ENCODE data around the gene GAPVD1. TPM values are rescaled to one million over a fixed set of nuclear protein-coding genes. Genes with fewer than 3 reads are reported as not detected.

The GAPVD1 gene
- total and polyA plus RNA-seq, 2 of the 8 experiments (the other 6 are each of a cell fraction or from before 2014, with no cell fraction given): 5.5 to 40.5 TPM

DNA sequence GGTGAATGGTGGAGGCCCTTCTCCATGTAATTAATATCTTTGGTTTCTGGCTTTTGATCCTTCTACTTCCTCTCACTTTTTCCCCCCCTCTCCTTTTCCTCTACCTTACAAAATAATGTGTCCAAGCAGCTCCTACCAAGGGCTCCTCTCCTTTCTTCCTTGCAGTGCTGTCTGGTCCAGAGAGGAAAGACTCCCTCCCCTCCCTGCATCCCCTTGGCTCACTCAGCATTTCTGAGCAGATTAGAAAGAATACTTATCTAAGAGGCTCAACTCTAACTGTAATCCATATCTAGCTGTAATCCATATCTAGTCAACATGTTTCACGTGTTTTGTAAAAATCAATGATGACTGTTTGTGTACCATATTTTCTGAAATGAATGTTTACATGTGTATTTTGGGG, 97.4 kb downstream of the GAPVD1 start:
- no peak overlapping the region for H3K4me3 ChIP-seq (ENCODE audit: extremely low read depth in 1 of 4, insufficient read depth in 2 of 4, low read depth in 3 of 4, low read length in 4 of 4)
- ChIA-PET CTCF (ENCODE audit: partially characterized antibody) (interaction anchor here (0.6 to 4.8 kb wide), 4 partner anchors 16 to 153 kb away, joined by 3 to 24 read pairs (median 14); no protein-coding TSS in a partner anchor), POLR2A (ENCODE audit: partially characterized antibody) (no interaction called here)
- H4K20me1 ChIP-seq (replicated peaks in 1 of 2; ENCODE audit: control insufficient read depth in 1 of 2, insufficient read depth in 2 of 2, low read length in 2 of 2): no peaks in the 10 kb centered on the region
- no peak overlapping the region for H3K9ac ChIP-seq (replicated peaks in 1 of 4; ENCODE audit: extremely low read depth in 1 of 4, low read depth in 3 of 4, low read length in 3 of 4)
- H2BK15ac ChIP-seq (ENCODE audit: low read length): no peak overlapping the region
- H2BK120ac ChIP-seq (replicated peaks; ENCODE audit: low read depth, low read length): no peak overlapping the region
- no peak overlapping the region for H3K18ac ChIP-seq (ENCODE audit: extremely low read depth, low read length)
- no peaks in the 10 kb centered on the region for H3K4me1 ChIP-seq (replicated peaks in 1 of 4; ENCODE audit: control insufficient read depth in 3 of 4, insufficient read depth in 4 of 4, low read length in 3 of 4)
- H2AK5ac ChIP-seq (ENCODE audit: low read depth, low read length): no peak overlapping the region
- H4K5ac ChIP-seq (ENCODE audit: insufficient read length, low read depth, low read length): no peak overlapping the region
- H3K23me2 ChIP-seq (ENCODE audit: low read depth, low read length): no peaks in the 10 kb centered on the region
- no peak overlapping the region for H3K27ac ChIP-seq (ENCODE audit: low read depth, low read length)
- H3K79me1 ChIP-seq (ENCODE audit: low read depth, low read length): no peaks in the 10 kb centered on the region
- H3K4ac ChIP-seq (replicated peaks; ENCODE audit: insufficient read length, low read depth, low read length): no peak overlapping the region
- H2BK20ac ChIP-seq (ENCODE audit: low read length): no peak overlapping the region
- 85% methylated on average over 1 of the region's 1 CpG; no CpG with 5 or more reads in 1 of the 2 experiments for WGBS, 2 experiments (ENCODE audit: extremely low coverage in 1 of 2, insufficient coverage in 1 of 2, insufficient read length in 1 of 2, insufficient replicate concordance in 2 of 2, low coverage in 1 of 2, low lambda C conversion rate in 2 of 2, missing lambda C conversion rate in 1 of 2)
- H3K23ac ChIP-seq (ENCODE audit: insufficient read length): no peak overlapping the region
- H2BK12ac ChIP-seq (ENCODE audit: low read depth, low read length): no peak overlapping the region
- no peak overlapping the region for H2AFZ ChIP-seq (ENCODE audit: low read length)
- H3K79me2 ChIP-seq (ENCODE audit: control insufficient read depth in 1 of 2, insufficient read depth in 2 of 2, low read length in 2 of 2): no peaks in the 10 kb centered on the region
- peaks cover 2 to 39% (median 23%) of the 10 kb centered on the region in 4 experiments; a peak in 7 of 8 replicates for H3K36me3 ChIP-seq (ENCODE audit: control insufficient read depth in 2 of 4, insufficient read depth in 4 of 4, low read length in 3 of 4)
- DNase-seq (ENCODE audit: low read depth in 1 of 2, low spot score in 2 of 2) (no peak), FAIRE-seq (no peak)
- H4K91ac ChIP-seq (replicated peaks; ENCODE audit: insufficient read length, low read length): no peak overlapping the region
- H3K14ac ChIP-seq (ENCODE audit: insufficient read length): no peak overlapping the region
- no peak overlapping the region for H3K56ac ChIP-seq (replicated peaks; ENCODE audit: insufficient read length, low read depth, low read length)
- H3K27me3 ChIP-seq (replicated peaks in 1 of 4; ENCODE audit: control insufficient read depth in 3 of 4, extremely low read depth in 1 of 4, insufficient read depth in 3 of 4, low read length in 3 of 4): no peaks in the 10 kb centered on the region
- no peak overlapping the region for H2BK5ac ChIP-seq (ENCODE audit: low read depth, low read length)
- H4K8ac ChIP-seq (ENCODE audit: extremely low read depth, insufficient read depth, low read length): no peak overlapping the region
- H3K4me2 ChIP-seq (ENCODE audit: insufficient read depth in 1 of 2, low read depth in 2 of 2, low read length in 2 of 2): no peak overlapping the region
- H3K9me3 ChIP-seq (ENCODE audit: insufficient read depth in 2 of 2, low read depth in 1 of 2, low read length in 1 of 2): no peaks in the 10 kb centered on the region
- TF ChIP-seq BACH1 (IDR thresholded peaks at IDR 0.05; ENCODE audit: low read length) (no peak), ZNF274 (IDR thresholded peaks at IDR 0.05; ENCODE audit: borderline replicate concordance, extremely low read depth, low read length) (no peak), MAFK (IDR thresholded peaks at IDR 0.05; ENCODE audit: low read depth, low read length) (no peak), EZH2 (IDR thresholded peaks at IDR 0.05; ENCODE audit: low read depth, low read length, severe bottlenecking) (no peak), KDM5A (IDR thresholded peaks at IDR 0.05; ENCODE audit: low read length) (no peak), SIRT6 (IDR thresholded peaks at IDR 0.05; ENCODE audit: low read length) (no peak), CHD2 (IDR thresholded peaks at IDR 0.05; ENCODE audit: low read length) (no peak), SRF (IDR thresholded peaks at IDR 0.05; ENCODE audit: low read depth, low read length) (no peak), POLR2AphosphoS5 (IDR thresholded peaks at IDR 0.05; ENCODE audit: low read depth, low read length) (no peak), SAP30 (IDR thresholded peaks at IDR 0.05; ENCODE audit: insufficient read depth, insufficient replicate concordance, low read length) (no peak), NRF1 (IDR thresholded peaks at IDR 0.05; ENCODE audit: low read depth, low read length) (no peak), KDM4A (IDR thresholded peaks at IDR 0.05; ENCODE audit: low read depth, low read length, severe bottlenecking) (no peak), BCL11A (IDR thresholded peaks at IDR 0.05; ENCODE audit: low read depth in 2 of 2, low read length in 2 of 2) (no peak), JUN (IDR thresholded peaks at IDR 0.05; ENCODE audit: low read depth, low read length) (no peak)
- TF ChIP-seq, protein P1, sequence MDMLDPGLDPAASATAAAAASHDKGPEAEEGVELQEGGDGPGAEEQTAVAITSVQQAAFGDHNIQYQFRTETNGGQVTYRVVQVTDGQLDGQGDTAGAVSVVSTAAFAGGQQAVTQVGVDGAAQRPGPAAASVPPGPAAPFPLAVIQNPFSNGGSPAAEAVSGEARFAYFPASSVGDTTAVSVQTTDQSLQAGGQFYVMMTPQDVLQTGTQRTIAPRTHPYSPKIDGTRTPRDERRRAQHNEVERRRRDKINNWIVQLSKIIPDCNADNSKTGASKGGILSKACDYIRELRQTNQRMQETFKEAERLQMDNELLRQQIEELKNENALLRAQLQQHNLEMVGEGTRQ (IDR thresholded peaks at IDR 0.05; ENCODE audit: low read length): no peak
